NT2/D1 (cell line): ENCODE results near the gene IQCK.

Experiments used
- SUZ12 ChIP-seq: IDR thresholded peaks from 2 replicates; pipeline ENCODE4 v1.6.1; 2011; ENCODE audit not compliant: insufficient read length, insufficient read depth; ENCODE audit errors: extremely low read depth
- YY1 ChIP-seq: IDR thresholded peaks from 2 replicates; pipeline ENCODE4 v1.6.1; 2011; ENCODE audit not compliant: insufficient read length, insufficient read depth
- ZNF274 ChIP-seq: IDR thresholded peaks from 2 replicates; pipeline ENCODE4 v1.6.1; 2011; ENCODE audit warnings: mild to moderate bottlenecking, low read depth, low read length

DNA sequence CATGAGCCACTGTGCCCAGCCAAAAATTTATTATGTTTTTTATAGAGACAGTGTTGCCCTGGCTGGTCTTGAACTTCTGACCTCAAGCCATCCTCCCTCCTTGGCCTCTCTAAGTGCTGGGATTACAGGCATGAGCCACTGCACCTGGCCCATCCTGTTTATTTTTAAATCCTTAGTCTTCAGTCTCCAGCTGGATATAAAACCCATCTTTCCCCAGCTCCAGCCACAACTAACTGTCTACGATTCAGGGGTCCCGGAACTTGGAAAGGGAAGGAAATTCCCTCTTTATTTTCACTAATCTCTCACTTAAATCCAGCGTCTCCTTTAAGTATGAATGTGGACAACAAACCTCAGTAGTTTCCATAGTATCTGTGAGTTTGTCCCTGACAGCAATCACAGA, 62.2 kb downstream of the IQCK start:
- no peak for TF ChIP-seq YY1
- TF ChIP-seq ZNF274 = no peak
- no peak for TF ChIP-seq SUZ12
